ENCODE measurements around the gene BRD1.

DNA sequence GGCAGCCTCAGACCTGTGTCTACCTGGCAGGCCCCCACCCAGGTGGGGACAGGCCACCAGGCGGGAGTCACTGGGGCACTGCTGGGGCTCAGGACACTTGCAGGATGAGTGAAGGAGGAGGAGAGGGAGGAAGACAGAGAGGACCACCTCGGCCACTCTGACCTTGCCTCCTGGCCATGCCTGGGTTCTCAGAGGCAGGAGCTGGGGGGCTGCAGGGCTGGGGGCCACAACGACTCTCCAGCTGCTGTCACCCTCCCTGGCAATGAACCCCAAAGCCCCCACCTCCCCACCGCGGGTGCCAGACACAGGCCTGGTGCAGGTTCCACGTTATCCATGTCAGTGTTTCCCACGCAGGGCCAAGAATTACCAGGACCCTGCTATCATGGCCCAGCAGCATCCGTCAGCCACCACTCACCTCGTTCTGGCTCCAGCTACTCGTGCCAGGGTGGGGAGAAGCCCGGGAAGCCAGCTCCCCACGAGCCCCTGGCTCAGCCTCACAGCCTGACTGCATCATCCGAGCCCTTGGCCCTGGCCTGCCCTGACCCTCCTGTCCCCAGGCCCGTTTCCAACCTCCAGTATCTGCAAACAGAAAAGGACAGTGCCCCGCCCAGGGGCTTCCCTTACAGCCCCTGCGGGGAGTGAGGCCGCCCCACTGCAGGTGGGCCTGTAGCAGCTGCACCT lies 62.4 kb downstream of the BRD1 start:
- TF ChIP-seq NFRKB (IDR thresholded peaks at IDR 0.05) (no peak), BHLHE40 (IDR thresholded peaks at IDR 0.05; ENCODE audit: borderline replicate concordance) (no peak), SP1 (IDR thresholded peaks at IDR 0.05) (no peak), FOXK2 (IDR thresholded peaks at IDR 0.05) (no peak), HDGF (IDR thresholded peaks at IDR 0.05; ENCODE audit: borderline replicate concordance) (no peak), TARDBP (IDR thresholded peaks at IDR 0.05) (no peak), ELF4 (IDR thresholded peaks at IDR 0.05) (no peak), ARNT (IDR thresholded peaks at IDR 0.05) (no peak), FOXA1 (IDR thresholded peaks at IDR 0.05) (no peak), ZNF384 (IDR thresholded peaks at IDR 0.05) (no peak)
